HG03342 (cell line): ENCODE measurements around the gene RPS6KA4.

Source experiments
- ATAC-seq: cut with Tn5 transposase; IDR thresholded peaks from one replicate; pipeline ENCODE4 v1.9.1; 2021; ENCODE audit warnings: mild to moderate bottlenecking, moderate library complexity; ENCODE audit not compliant: unreplicated experiment

Gene RPS6KA4

DNA sequence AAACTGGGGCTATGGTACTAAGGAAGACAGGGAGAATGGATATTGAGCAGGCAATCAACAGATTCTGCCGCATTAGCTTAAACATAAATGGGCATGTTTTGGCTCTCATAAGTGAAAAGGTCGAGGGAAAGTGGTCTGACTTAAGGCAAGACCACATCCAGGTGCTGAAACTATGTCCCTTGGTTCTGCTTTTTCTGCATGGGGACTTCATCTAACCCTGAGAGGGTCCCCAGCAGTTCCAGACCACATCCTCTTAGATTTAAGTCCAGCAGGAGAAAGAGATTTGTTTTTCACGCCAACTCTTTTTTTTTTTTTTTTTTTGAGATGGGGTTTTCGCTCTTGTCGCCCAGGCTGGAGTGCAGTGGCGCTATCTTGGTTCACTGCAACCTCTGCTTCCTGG lies 5.5 kb downstream of the RPS6KA4 start:
- ATAC-seq, result no peak

- ATAC-seq, result no peak
Measured at GRCh38 chr11:64364911-64365310, 5.9 kb downstream of the RPS6KA4 start.

DNA sequence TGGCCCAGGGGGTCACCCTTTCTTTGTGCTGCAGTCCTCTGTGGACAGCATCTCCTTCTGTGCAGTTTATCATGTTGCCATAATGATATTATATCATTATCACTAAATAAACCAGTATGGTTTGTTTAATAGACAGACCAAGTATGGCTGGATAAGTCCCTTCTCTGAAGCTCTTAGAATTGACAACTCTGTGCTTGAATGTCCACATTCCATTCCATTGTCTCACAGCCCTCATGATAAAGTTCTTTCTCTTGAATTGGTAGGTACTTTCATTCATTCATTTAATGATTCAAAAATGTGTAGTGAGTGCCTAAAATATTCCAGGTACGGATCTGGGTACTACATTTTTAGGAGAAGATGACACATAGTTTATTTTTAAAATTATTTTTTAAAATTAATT lies 7.8 kb downstream of the RPS6KA4 start:
- ATAC-seq, result no peak

- no peak for ATAC-seq
Measured at GRCh38 chr11:64367931-64368672, 9.1 kb downstream of the RPS6KA4 start.

DNA sequence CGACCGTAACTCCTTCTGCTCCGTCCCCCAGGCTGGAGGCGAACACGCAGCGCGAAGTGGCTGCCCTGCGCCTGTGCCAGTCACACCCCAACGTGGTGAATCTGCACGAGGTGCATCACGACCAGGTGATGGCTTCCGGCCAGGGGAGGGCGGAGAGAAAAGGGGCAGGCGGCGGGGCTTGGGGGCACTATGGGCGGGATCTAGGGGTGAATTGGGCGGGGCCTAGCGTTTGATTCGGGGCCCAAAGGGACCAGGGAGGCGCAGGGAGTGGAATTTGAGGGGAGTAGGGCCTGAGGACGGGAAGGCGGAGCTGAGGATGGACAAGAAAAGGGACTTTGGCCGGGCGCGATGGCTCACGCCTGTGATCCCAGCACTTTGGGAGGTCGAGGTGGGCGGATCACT lies 9.7 kb downstream of the RPS6KA4 start:
- ATAC-seq, result no peak

DNA sequence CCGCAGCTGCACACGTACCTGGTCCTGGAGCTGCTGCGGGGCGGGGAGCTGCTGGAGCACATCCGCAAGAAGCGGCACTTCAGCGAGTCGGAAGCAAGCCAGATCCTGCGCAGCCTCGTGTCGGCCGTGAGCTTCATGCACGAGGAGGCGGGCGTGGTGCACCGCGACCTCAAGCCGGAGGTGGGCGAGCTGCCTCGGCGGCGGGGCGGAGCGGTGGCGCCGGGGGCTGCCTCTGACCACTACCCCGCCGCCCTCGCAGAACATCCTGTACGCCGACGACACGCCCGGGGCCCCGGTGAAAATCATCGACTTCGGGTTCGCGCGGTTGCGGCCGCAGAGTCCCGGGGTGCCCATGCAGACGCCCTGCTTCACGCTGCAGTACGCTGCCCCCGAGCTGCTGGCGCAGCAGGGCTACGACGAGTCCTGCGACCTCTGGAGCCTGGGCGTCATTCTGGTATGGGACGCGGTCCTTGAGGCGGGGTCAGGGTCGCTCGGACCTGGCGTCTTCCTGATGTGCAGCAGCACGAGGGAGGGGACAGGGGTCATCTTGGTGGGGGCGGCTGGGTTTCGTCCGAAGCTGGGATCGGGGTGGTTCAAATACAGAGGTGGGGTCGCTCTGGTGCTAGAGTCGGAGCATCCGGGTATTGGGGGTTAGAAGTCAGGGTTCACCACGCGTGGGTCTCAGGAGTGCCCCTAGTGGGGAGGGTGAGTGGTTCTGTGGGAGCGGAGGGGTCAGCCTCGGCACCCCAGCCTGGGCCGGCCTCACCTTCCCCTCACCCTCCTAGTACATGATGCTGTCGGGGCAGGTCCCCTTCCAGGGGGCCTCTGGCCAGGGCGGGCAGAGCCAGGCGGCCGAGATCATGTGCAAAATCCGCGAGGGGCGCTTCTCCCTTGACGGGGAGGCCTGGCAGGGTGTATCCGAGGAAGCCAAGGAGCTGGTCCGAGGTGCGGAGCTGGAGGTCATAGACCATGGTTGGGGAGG lies 10.8 kb downstream of the RPS6KA4 start:
- no peak for ATAC-seq

GRCh38 chr11:64371201-64371600 lies 12.2 kb downstream of the RPS6KA4 start:
- no peak for ATAC-seq

DNA sequence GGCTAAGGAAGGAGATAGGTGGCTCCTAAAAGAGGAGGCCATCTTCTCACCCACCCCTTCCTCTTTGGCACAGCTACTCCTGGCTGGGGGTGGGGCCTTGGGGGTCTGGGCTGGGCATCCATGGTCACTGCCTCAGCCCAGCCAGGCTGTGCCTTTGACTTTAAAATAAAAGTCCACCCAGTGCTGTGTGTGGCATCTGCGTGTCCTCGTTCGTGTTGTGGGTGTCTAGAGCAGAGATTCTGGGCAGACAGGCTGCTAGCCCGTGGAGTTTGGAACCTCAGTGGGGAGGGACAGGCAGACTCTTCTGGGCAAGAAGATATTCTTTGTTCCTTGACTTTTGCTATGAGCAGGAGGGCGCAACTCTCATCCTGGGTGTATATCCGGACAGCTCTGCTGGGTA lies 13.1 kb downstream of the RPS6KA4 start:
- ATAC-seq, result no peak

DNA sequence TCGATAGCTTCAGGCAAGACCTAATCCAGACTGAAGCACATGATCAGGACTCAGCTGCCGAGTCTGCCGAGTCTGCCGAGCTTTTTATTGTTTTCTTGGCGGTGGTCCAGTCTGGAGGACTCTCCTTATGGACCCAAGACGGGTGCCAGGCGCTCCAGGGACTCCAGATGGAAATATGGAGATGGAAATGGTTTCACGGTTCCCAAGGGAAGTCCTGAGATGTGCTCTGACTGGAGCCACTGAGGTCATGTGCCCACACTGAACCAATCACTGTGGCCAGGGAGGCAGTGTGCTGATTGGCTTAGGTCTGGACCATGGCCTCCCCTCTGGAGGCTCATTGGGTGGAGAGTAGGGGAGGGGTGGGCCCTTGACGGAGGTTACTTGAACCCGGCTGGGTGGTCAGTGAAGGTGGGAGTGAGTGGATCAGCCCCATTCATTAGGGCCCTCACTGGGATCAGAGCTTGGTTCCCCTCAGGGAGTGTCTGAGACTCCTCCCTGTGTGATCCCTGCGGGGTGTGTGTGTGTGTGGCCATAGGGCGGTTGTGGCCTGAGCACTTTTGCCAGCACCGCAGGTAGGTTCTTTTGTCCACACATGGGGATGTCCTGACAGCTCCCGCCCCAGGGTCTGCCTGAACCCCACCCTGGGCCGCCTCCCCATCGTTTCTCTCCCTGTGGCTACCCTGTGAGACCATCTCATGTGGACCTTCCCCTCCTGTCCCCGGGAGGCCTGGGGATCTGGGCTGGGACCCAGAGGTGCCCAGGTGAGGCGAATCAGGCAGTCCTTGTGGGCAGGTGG lies 14.0 kb downstream of the RPS6KA4 start:
- ATAC-seq, result no peak

- ATAC-seq, result no peak
Measured at GRCh38 chr11:64373598-64373974, 14.6 kb downstream of the RPS6KA4 start.

- no peak for ATAC-seq
Measured at GRCh38 chr11:64376071-64376470, 17.1 kb downstream of the RPS6KA4 start.

DNA sequence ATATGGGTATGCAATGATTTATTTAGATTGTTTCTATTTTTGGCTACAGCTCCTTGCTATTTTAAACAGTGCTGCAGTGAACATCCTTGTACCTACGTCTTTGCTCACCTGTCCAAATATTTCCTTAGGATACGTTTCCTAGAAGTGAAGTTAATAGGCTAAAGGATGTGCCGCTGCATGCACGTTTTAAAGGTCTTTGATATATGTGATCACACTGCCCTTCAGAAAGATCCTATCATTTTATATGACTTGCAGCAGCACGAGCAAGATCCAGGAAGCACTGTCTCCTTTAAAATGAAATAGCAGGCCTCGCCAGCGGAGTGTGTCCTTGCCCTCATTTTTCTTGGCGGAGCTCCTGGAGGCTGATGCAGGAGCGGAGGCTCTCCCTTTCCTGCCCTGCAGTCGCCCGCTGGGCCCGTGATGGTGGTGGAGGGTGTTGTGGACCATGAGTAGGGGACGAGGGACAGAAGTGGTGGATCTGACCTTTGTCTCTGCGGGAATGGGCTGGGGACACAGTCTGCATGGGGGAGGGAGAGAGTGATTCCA lies 19.4 kb downstream of the RPS6KA4 start:
- ATAC-seq, result no peak

- ATAC-seq, result no peak
Measured at GRCh38 chr11:64379160-64379559, 20.2 kb downstream of the RPS6KA4 start.

DNA sequence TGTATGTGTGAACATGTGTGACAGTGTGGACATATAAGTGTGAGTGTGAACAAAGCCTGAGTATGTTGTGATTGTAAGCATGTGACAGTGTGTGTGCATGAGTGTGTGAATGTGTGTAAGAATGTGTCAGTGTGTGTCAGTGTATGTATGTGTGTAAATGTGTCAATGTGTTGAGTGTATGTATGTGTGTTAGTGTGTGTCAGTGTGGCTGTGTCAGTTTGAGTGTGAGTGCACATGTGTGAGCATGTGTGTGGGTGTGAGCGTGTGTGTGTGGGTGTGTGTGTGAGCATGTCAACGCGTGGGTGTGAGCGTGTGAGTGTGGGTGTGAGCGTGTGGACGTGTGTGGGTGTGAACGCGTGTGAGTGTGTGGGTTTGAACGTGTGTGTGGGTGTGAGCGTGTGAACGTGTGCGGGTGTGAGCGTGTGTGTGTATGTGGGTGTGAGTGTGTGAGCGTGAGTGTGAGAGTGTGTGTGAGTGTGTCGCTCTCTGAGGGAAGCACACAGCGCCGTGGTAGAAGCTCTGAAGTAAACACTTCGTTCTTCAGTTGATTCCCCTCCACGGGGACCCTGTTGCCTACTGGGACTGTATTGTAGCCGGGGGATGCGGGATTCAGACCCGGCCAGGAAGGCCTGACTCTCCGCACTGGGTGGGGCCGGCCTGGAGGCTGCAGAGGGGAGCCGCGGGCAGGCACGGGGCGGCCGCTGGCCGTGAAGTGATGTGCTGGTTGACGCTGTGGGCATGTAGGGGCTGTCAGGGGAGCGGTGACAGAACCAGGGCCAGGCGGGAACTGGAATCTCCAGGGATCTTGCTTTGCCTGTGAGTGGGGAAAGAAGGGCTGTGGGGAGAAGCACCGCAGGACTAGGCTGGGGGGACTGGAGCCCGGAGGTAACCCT lies 21.1 kb downstream of the RPS6KA4 start:
- no peak for ATAC-seq

DNA sequence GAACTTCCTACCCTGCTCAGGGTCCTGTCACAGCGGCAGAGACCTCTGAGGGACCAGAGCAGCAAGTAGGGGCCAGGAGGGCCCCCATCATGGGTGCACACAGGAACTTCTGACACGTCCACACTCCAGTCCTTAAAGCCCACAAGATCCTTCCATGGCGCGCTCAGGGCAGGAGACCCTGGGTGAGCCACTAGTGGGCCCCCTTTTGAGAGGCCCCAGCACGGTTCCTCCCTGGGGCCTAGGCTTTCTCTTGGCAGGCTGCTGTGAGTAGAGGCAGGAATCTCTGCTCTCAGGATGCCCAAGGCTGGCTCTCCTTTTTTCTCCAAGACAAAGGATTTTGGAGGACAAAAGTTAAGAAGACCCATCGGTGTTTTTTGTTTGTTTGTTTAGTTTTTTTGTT lies 22.4 kb downstream of the RPS6KA4 start:
- no peak for ATAC-seq

DNA sequence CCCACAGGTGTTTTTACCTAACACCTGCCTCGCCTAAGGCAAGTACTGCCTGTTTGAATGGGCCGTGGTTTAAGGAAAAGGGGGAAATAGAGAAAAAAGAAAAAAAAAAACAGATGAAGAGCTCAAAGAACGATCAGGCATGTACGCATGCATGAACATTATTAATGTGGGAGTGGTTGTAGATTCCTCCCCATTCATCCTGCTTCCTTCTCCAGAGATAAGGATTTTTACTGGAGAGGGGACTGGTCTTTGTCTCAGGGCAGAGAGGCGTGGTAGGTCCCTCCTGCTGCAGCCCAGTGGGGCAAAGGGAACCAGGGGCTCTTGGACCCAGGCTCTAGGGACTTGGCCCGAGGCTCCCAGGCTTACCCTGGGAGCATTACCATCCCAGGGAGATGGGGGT lies 23.1 kb downstream of the RPS6KA4 start:
- no peak for ATAC-seq

DNA sequence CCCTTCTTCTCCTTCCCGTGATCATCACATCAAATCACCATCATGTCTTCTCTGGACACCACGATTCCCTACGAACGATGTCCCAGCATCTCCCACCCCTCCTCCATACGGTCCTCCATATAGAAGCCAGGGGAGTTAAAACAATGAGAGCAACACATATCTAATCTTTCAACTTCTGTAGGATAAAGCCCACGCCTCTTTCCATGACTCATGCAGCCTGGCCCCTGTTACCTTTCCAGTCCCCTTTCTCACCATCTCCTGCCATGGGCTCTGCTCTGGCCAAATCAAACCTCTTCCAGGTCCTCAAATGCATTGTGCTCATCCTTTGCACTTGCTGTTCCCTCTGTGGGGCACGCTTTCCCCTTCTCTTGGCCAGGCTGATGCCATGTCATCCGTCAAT lies 23.6 kb downstream of the RPS6KA4 start:
- no peak for ATAC-seq

- no peak for ATAC-seq
Measured at GRCh38 chr11:64383580-64383979, 24.6 kb downstream of the RPS6KA4 start.

- no peak for ATAC-seq
Measured at GRCh38 chr11:64384028-64384737, 25.2 kb downstream of the RPS6KA4 start.
